GM18502 (cell line): ENCODE data around the gene RPN1.

Source experiments
- ATAC-seq: cut with Tn5 transposase; IDR thresholded peaks from one replicate; pipeline ENCODE4 v1.9.1; 2021; ENCODE audit warnings: mild to moderate bottlenecking; ENCODE audit not compliant: unreplicated experiment, poor library complexity

RPN1 gene

DNA sequence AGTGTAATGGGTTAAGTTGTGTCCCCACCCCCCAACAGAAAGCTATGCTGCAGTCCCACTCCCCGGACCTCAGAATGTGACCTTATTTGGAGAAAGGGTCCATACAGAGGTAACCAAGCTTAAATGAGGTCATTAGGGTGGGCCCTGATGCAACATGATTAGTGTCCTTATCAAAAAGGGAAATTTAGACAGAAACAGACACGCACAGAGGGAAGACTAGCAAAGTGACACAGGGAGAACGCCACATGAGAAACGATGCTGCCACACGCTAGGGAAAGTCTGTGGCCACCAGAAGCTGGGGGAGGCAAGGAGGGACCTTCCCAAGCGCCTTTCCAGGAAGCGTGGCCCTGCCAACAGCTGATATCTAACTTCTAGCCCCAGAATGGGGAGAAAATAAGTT is 65.4 kb downstream of the RPN1 start:
- no peak for ATAC-seq

DNA sequence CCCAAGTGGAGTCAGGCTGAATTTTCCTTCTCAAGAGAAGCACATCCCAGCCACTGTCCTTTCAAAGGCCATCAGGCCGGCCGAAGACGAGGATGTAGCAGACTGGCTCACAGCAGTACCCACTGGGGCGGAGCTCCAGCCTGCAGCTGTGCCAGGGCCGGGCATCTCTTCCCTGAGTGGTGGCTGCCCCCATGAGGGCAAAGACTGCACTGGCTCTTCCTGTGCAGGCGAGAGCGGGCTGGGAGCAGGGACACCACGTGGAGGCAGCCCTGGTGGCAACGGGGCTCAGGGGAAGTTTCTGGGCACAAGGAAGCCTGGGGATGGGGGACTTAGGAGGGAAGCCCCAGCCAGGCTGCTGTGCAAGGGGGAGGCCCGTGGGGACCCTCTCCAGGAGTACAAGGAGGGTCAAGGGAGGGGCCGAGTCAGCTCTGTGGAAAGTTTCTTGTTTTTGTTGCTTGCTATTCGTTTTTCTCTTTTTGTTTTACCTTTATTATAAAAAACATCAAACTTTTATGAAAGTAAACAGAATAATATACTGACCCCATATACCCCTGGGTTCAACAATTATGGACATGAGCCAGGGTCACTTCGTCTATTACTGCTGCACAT is 66.1 kb downstream of the RPN1 start:
- peak; percentile 45 for ATAC-seq

DNA sequence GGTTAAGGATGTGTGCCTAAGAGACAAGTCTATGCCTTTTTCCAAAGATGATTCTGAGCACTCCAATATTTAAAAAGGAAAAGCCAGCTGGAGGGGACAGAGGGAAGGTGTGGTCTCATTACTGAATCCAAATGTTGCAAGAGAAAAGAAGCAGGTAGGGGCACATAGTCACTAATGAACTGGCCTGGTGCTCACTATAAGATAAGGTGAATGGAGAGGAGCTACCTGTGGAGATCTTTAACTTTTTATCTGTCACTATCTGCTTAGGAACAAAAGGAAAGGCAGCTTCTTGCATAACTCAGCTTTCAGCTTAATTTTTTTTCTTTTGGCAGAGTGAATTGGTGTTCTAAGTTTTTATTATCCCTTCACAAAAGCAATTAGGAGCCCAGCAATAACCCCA is 69.1 kb downstream of the RPN1 start:
- ATAC-seq: no peak

GRCh38 chr3:128579927-128580326 is 70.7 kb downstream of the RPN1 start:
- no peak for ATAC-seq

DNA sequence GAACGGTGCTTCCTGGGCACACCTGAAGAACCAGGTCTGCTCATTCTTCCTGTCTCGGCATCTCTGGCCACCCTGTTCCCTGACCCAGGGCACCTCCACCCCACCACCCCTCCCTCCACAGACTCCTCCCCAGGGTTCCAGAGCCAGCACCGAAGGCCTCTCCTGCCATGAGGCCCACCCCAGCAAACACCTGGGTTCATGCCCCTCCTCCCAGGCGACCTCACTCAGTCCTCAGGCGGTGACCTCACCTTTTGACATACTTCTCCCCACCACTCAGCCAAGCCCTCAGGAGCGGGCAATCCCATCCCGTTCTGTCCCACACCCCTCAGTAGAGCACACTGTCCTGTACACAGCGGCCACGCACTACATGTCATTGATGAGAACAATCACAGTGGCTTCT is 72.3 kb downstream of the RPN1 start:
- ATAC-seq: no peak

DNA sequence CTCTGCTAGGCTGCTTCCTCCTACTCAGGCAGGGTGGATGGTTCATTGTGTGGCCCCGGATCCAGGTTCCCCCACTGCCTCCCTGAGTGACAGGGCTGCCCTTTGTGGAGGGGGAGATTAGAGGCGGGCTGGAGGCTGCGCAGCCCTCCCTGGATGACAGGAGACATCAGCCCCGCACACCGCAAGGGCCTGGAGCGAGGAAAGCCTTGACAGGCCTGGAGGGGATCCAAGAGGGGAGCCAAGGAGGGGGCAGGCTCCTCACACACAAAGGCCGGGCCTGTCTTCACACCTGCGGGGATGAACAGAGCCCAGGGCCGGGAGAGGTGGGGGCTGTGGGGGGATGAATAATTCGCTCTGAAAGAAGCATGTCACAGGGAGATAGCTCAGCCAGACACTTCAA is 72.9 kb downstream of the RPN1 start:
- ATAC-seq: no peak

- no peak for ATAC-seq
Observed at GRCh38 chr3:128576290-128576689, 74.3 kb downstream of the RPN1 start.

GRCh38 chr3:128575777-128576176 is 74.8 kb downstream of the RPN1 start:
- ATAC-seq: no peak

GRCh38 chr3:128573707-128574162 is 76.9 kb downstream of the RPN1 start:
- ATAC-seq: no peak

- ATAC-seq: no peak
Observed at GRCh38 chr3:128573160-128573559, 77.5 kb downstream of the RPN1 start.

DNA sequence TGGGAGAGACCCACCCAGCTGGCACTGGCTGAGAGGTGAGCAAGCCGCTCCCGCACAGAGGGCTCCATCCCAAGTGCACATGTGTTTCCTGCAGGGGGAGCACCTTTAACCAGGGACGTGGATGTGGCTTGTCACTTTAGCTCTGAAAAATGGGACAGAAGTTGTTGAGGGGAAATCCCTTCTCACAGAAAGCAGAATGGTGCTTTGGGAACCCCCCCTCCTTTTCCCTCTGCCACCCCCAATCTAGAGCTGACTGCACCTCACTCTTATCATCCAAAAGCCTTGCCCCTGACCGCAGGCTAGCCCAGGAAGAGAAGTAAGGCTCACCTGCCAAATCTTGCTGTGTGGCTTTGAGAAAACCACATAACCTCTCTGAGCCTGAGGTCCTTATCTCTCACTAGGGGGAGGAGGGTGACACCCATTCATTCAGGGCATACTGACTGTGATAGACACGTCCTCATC is 77.9 kb downstream of the RPN1 start:
- ATAC-seq: no peak

DNA sequence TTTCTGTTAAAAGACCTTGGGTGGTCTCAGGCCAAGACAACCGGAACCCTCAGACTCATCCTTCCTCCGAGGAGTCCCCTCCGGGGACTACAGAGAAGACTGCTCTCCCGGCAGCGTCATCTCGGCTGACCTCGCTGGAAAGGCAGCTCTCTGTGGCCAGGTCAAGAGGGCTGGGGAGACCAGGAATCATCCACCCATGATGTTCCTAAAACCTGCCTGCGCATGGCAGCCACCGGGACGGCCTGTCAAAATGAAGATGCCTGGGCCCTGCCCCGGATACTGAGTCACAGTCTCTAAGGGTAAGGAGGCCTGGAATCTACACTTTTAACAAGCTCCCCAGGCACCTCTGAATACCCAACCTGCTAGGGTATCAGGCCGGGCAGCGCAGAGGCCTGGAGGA is 78.6 kb downstream of the RPN1 start:
- ATAC-seq: no peak
